Body of pancreas (tissue), 4 donors: ENCODE results near the gene SOCS7.

ENCODE experiments used
- CTCF ChIP-seq, 7 experiments: fragments of 450-650 bp in 4 of 7; fragments of 200-600 bp in 3 of 7; sonication (generic) in 3 of 7; IDR thresholded peaks; one replicate each; pipeline ENCODE4 v1.5.1; 2016 to 2019; ENCODE audit warnings: antibody characterized with exemption in 7 of 7
- POLR2A ChIP-seq, 3 donors: fragments of 450-650 bp; IDR thresholded peaks; one replicate each; pipeline ENCODE4 v1.6.1; 2016; ENCODE audit warnings: antibody characterized with exemption in 3 of 3, mild to moderate bottlenecking in 2 of 3

GRCh38 chr17:38436386-38436785, 84.7 kb downstream of the SOCS7 start:
- no peak for TF ChIP-seq CTCF (IDR thresholded peaks at IDR 0.05)
- TF ChIP-seq POLR2A (IDR thresholded peaks at IDR 0.05): no peak
